Myocyte (in vitro differentiated cells): ENCODE data around the gene GFRA4. TPM values are rescaled to one million over a fixed set of nuclear protein-coding genes. Genes with fewer than 3 reads are reported as not detected.

Source experiments
- DNase-seq: peaks from one replicate; pipeline ENCODE4 v3.0.0-alpha.2; 2012; ENCODE audit warnings: low read depth
- total RNA-seq: library from RNA; depleted of rRNA; stranded (reverse); fragments of >200 nt; gene quantifications from 2 replicates; pipeline ENCODE4 v1.2.3, GENCODE V29; 2014

GFRA4 gene
- total RNA-seq, 1 donor from 2014 or later = not detected

GRCh38 chr20:3655131-3655405 lies 8.1 kb downstream of the GFRA4 start:
- DNase-seq = no peak

- DNase-seq = no peak
Measured at GRCh38 chr20:3654326-3655130, 8.7 kb downstream of the GFRA4 start.

- peak; percentile 55 for DNase-seq
Measured at GRCh38 chr20:3653921-3654320, 9.3 kb downstream of the GFRA4 start.

GRCh38 chr20:3652676-3653596 lies 10.3 kb downstream of the GFRA4 start:
- DNase-seq = peak; percentile 44

GRCh38 chr20:3652221-3652620 lies 11.0 kb downstream of the GFRA4 start:
- DNase-seq = no peak

GRCh38 chr20:3651204-3651962 lies 11.8 kb downstream of the GFRA4 start:
- no peak for DNase-seq

- DNase-seq = no peak
Measured at GRCh38 chr20:3648951-3649350, 14.2 kb downstream of the GFRA4 start.

- no peak for DNase-seq
Measured at GRCh38 chr20:3647473-3647872, 15.7 kb downstream of the GFRA4 start.

- DNase-seq = no peak
Measured at GRCh38 chr20:3646651-3647050, 16.5 kb downstream of the GFRA4 start.

- DNase-seq = no peak
Measured at GRCh38 chr20:3646067-3646440, 17.1 kb downstream of the GFRA4 start.

- no peak for DNase-seq
Measured at GRCh38 chr20:3645309-3646066, 17.7 kb downstream of the GFRA4 start.

- no peak for DNase-seq
Measured at GRCh38 chr20:3640259-3640658, 22.9 kb downstream of the GFRA4 start.

GRCh38 chr20:3635346-3635745 lies 27.9 kb downstream of the GFRA4 start:
- DNase-seq = no peak

- no peak for DNase-seq
Measured at GRCh38 chr20:3633913-3634478, 29.2 kb downstream of the GFRA4 start.

- no peak for DNase-seq
Measured at GRCh38 chr20:3632311-3633004, 30.7 kb downstream of the GFRA4 start.

- DNase-seq = no peak
Measured at GRCh38 chr20:3631534-3631933, 31.7 kb downstream of the GFRA4 start.

GRCh38 chr20:3630429-3630828 lies 32.8 kb downstream of the GFRA4 start:
- no peak for DNase-seq

GRCh38 chr20:3629893-3630292 lies 33.3 kb downstream of the GFRA4 start:
- DNase-seq = no peak

- DNase-seq = no peak
Measured at GRCh38 chr20:3628502-3629314, 34.5 kb downstream of the GFRA4 start.
